ENCODE data around the gene CAMK2B.

CAMK2B gene

GRCh38 chr7:44216521-44217222, 108.7 kb downstream of the CAMK2B start:
- no peak overlapping the region for H3K27ac ChIP-seq

DNA sequence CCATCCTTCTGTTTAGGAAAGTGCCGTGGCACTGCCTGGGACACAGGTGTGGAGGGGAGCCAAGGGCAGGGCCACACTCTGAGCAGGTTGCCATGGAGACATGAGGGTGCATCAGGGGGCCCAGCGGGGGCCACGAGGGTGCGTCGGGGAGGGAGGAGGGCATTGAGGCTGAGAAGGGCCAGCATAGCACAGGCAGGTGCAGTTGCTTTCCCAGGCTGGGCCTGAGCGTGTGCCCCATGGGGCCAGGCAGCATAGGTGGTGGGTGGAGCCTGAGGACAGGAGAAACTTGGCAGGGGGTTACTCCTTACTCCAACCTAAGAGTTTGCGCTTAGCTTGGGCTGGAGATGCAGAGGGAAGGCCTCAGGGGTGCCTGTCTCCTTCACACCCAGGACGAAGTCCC, 109.4 kb downstream of the CAMK2B start:
- Histone ChIP-seq H3K4me3 (no peak overlapping the region), H3K27me3 (no peaks in the 10 kb centered on the region), H4K20me1 (peaks cover 15% of the 10 kb centered on the region; the same call in 1 of the 2 replicates), H3K4me1 (no peaks in the 10 kb centered on the region; the same call in 1 of the 2 replicates), H3K27ac (no peak overlapping the region), H3K4me2 (no peak overlapping the region), H3K36me3 (peaks cover 40% of the 10 kb centered on the region), H3K9me3 (no peaks in the 10 kb centered on the region), H3K9ac (no peak overlapping the region)
- TF ChIP-seq Cebpa-rat (IDR thresholded peaks at IDR 0.05): no peak

More at GRCh38 chr7:44216521-44217222, 108.7 kb downstream of the CAMK2B start:
- no peaks in the 10 kb centered on the region for H3K9me3 ChIP-seq
- H3K4me1 ChIP-seq: no peaks in the 10 kb centered on the region; the same call in 1 of the 2 replicates
- no peak overlapping the region for H3K9ac ChIP-seq
- H3K27me3 ChIP-seq: no peaks in the 10 kb centered on the region
- no peak for TF ChIP-seq Cebpa-rat (IDR thresholded peaks at IDR 0.05)
- peaks cover 15% of the 10 kb centered on the region; the same call in 1 of the 2 replicates for H4K20me1 ChIP-seq
- H3K4me3 ChIP-seq: no peak overlapping the region
- H3K36me3 ChIP-seq: peaks cover 34% of the 10 kb centered on the region
- H3K4me2 ChIP-seq: no peak overlapping the region

GRCh38 chr7:44215531-44215930, 109.9 kb downstream of the CAMK2B start:
- TF ChIP-seq Cebpa-rat (IDR thresholded peaks at IDR 0.05): no peak
- no peaks in the 10 kb centered on the region; the same call in 1 of the 2 replicates for H3K4me1 ChIP-seq
- no peak overlapping the region for H3K4me2 ChIP-seq
- no peak overlapping the region for H3K4me3 ChIP-seq
- H3K36me3 ChIP-seq: peaks cover 45% of the 10 kb centered on the region
- H3K9me3 ChIP-seq: no peaks in the 10 kb centered on the region
- no peaks in the 10 kb centered on the region for H3K27me3 ChIP-seq
- no peak overlapping the region for H3K9ac ChIP-seq
- peaks cover 15% of the 10 kb centered on the region; the same call in 1 of the 2 replicates for H4K20me1 ChIP-seq
- no peak overlapping the region for H3K27ac ChIP-seq

DNA sequence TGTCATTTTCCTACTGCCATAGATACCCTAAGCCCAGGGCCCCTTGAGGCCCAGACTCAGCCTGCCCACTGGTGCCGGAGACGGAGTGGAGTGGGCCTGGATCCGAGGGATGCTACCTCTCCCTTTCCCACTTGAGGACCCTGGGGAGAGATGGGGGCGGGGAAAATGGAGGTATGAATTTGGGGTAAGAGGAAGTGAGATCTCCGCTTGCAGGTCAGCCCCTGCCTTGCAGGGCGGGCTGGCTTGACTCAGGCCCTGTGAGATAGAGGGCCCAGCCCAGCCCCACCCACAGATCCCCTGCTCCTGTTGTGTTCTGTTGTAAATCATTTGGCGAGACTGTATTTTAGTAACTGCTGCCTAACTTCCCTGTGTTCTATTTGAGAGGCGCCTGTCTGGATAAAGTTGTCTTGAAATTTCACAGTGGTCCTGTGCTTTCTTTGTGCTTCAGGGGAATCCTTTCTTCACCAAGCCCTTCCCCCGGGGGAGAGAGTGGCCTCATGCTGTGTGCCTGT, 111.5 kb downstream of the CAMK2B start:
- no peak for TF ChIP-seq Cebpa-rat (IDR thresholded peaks at IDR 0.05)
- H3K4me3 ChIP-seq: no peak overlapping the region
- H4K20me1 ChIP-seq: peaks cover 27% of the 10 kb centered on the region; the same call in 1 of the 2 replicates
- no peaks in the 10 kb centered on the region for H3K27me3 ChIP-seq
- no peaks in the 10 kb centered on the region; the same call in 1 of the 2 replicates for H3K4me1 ChIP-seq
- no peak overlapping the region for H3K4me2 ChIP-seq
- H3K27ac ChIP-seq: no peak overlapping the region
- H3K36me3 ChIP-seq: peaks cover 61% of the 10 kb centered on the region
- H3K9ac ChIP-seq: no peak overlapping the region; the same call in 1 of the 2 replicates
- no peaks in the 10 kb centered on the region for H3K9me3 ChIP-seq

GRCh38 chr7:44213206-44213876, 112.1 kb downstream of the CAMK2B start:
- H3K4me3 ChIP-seq: no peak overlapping the region
- H3K9me3 ChIP-seq: no peaks in the 10 kb centered on the region
- no peak overlapping the region for H3K27ac ChIP-seq
- no peak overlapping the region for H3K9ac ChIP-seq
- no peaks in the 10 kb centered on the region for H3K27me3 ChIP-seq
- TF ChIP-seq Cebpa-rat (IDR thresholded peaks at IDR 0.05): no peak
- peaks cover 27% of the 10 kb centered on the region; the same call in 1 of the 2 replicates for H4K20me1 ChIP-seq
- no peak overlapping the region for H3K4me2 ChIP-seq
- peaks cover 67% of the 10 kb centered on the region for H3K36me3 ChIP-seq
- H3K4me1 ChIP-seq: no peaks in the 10 kb centered on the region; the same call in 1 of the 2 replicates

GRCh38 chr7:44212581-44213184, 112.7 kb downstream of the CAMK2B start:
- H3K27ac ChIP-seq: no peak overlapping the region
- no peak overlapping the region for H3K4me2 ChIP-seq
- H3K36me3 ChIP-seq: peaks cover 74% of the 10 kb centered on the region
- H3K4me3 ChIP-seq: no peak overlapping the region
- H3K9me3 ChIP-seq: no peaks in the 10 kb centered on the region
- TF ChIP-seq Cebpa-rat (IDR thresholded peaks at IDR 0.05): no peak
- peaks cover 27% of the 10 kb centered on the region; the same call in 1 of the 2 replicates for H4K20me1 ChIP-seq
- no peaks in the 10 kb centered on the region for H3K27me3 ChIP-seq
- no peak overlapping the region for H3K9ac ChIP-seq
- H3K4me1 ChIP-seq: no peaks in the 10 kb centered on the region; the same call in 1 of the 2 replicates

GRCh38 chr7:44212018-44212417, 113.4 kb downstream of the CAMK2B start:
- Histone ChIP-seq H3K4me3 (no peak overlapping the region), H3K27me3 (no peaks in the 10 kb centered on the region), H4K20me1 (peaks cover 27% of the 10 kb centered on the region; the same call in 1 of the 2 replicates), H3K9me3 (no peaks in the 10 kb centered on the region), H3K4me1 (no peaks in the 10 kb centered on the region; the same call in 1 of the 2 replicates), H3K4me2 (no peak overlapping the region), H3K9ac (no peak overlapping the region), H3K27ac (no peak overlapping the region), H3K36me3 (peaks cover 80% of the 10 kb centered on the region)
- no peak for TF ChIP-seq Cebpa-rat (IDR thresholded peaks at IDR 0.05)

DNA sequence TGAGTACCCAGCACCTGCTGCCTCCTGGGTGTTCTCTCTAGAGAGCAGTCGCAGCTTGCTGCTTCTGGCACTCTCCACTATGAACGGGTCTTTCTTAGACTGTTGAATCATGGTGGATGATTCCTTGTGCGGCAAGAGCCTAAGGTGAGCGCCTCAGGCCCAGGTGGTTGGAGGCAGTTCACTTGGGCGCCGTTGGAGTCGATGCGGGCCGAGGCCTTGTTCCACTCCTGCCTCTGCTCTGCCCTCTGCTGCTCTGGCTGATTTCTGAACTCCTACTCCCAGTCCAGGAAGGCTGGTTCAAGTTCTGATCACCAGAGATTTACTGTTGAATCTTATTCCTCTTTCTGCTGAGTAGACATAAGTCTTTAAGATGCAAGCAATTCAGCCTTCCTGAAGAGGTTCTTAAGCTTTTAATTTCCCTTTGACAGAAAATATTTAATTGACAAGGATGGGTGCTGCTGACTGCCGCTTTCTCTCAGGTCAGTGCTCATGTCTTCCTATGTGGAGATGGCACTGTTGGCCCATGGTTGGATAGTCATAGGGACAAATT, 114.2 kb downstream of the CAMK2B start:
- H3K36me3 ChIP-seq: peaks cover 88% of the 10 kb centered on the region

DNA sequence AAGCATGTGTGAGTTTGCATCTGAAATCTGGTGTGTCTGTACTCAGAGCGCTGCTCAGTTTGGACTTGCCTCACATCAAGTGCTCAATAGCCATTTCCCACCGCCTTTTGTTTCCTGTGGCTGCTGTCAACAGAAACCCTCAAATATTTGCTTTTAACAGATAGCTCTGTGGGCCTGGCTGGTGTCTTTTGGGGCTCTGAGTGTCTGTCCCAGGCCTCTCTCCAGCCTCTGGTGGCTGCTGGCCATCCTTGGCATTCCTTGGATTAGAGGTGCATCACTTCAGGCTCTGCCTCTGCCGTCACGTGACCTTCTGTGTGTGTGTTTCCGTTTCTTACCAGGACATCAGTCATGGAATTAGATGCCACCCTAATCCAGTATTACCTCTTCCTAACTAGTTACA, 115.3 kb downstream of the CAMK2B start:
- Histone ChIP-seq H3K4me3 (no peak overlapping the region), H3K4me2 (no peak overlapping the region), H3K27me3 (no peaks in the 10 kb centered on the region), H3K9me3 (no peaks in the 10 kb centered on the region), H3K27ac (no peak overlapping the region), H3K36me3 (peaks cover 99% of the 10 kb centered on the region), H4K20me1 (peaks cover 38% of the 10 kb centered on the region), H3K9ac (no peak overlapping the region), H3K4me1 (no peaks in the 10 kb centered on the region)
- no peak for TF ChIP-seq Cebpa-rat (IDR thresholded peaks at IDR 0.05)

More for the DNA sequence above, 114.2 kb downstream of the CAMK2B start:
- no peaks in the 10 kb centered on the region; the same call in 1 of the 2 replicates for H3K4me1 ChIP-seq
- H3K4me2 ChIP-seq: no peak overlapping the region
- H3K27me3 ChIP-seq: no peaks in the 10 kb centered on the region
- H3K27ac ChIP-seq: no peak overlapping the region
- H3K4me3 ChIP-seq: no peak overlapping the region
- no peak overlapping the region for H3K9ac ChIP-seq
- no peak for TF ChIP-seq Cebpa-rat (IDR thresholded peaks at IDR 0.05)
- H4K20me1 ChIP-seq: peaks cover 27% of the 10 kb centered on the region
- H3K9me3 ChIP-seq: no peaks in the 10 kb centered on the region

Measured in BLaER1 (cell line).